GM18951 (cell line): ENCODE data around the gene GPC5.
"Not testable (repeated sequence)": the region's sequence is repeated elsewhere in the genome, so short reads cannot be mapped to it uniquely, and the experiment has no call there.

Experiments used
- POLR2A ChIP-seq: IDR thresholded peaks from 4 replicates; pipeline ENCODE4 v1.6.1; 2011; ENCODE audit warnings: mild to moderate bottlenecking; ENCODE audit not compliant: insufficient read length, insufficient read depth; ENCODE audit errors: extremely low read depth
- in situ Hi-C: fragments of 300-500 bp; cut with MboI; formaldehyde crosslinking; loops from one replicate; pipeline ENCODE4 v1.12.0; 2022; ENCODE audit warnings: low sequenced_read_pairs, mixed read lengths, inconsistent platforms; ENCODE audit not compliant: unreplicated experiment

The GPC5 gene

GRCh38 chr13:91655731-91656130 is 257.3 kb downstream of the GPC5 start:
- in situ Hi-C loops, result no loop called here
- no peak for TF ChIP-seq POLR2A

DNA sequence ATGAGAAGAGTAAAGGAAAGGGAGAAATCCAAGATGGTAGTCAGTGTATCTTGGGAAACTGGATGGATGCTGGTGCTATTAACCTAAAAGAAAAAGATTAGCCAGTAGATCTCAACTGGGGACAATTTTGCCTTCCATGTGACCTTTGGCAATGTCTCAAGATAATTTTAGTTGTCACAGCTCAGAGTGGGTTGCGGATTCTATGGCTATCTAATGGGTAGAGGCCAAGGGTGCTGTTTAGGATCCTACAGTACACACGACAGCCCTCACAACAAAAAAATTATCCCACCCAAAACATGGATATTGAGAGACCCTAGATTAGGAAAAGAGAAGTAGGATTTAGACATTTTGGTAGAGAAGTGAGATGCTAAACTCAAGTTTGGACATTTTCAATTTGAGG is 258.9 kb downstream of the GPC5 start:
- in situ Hi-C loops, result no loop called here

DNA sequence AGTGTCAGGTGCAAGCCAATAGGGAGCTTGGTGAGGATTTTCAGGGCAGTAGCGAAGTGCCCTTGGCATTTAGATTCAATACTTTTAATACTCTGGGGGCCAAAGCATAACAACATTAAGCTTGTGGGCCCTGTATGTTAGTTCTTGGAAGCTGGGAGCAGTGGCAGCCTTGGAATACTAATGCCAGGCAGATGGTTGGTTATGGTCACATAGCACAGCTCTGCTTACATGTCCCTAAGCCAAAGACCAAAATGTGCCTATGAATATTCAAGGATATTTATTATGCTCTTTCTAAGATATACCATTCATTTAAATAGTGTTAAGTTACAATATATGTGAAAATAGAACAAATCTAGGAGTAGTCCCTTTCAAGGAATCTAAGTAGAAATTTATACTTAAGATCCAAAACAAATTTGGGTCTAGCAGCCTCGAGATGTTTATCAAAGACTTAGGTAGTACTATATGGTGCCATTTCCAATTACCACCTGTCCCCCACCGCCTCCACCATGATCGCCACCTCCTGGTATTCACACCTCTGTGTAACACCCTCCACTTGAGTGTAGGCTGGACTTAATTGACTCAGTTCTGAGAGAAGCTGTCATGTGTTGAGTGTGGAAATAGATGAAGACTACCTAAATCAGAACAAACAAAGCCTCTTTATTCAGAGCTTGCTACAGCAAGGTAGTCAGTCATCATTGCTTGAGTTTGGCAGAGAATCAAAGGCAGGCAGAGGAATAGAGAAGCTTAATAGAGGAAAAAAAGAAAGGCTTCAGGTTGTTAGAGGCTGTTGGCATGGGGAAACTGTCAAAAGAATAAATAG is 261.0 kb downstream of the GPC5 start:
- TF ChIP-seq POLR2A, result no peak
- in situ Hi-C loops, result no loop called here

More for the DNA sequence above, 258.9 kb downstream of the GPC5 start:
- no peak for TF ChIP-seq POLR2A

- no peak for TF ChIP-seq POLR2A
- in situ Hi-C loops, result no loop called here
Observed at GRCh38 chr13:91660076-91660415, 261.6 kb downstream of the GPC5 start.

GRCh38 chr13:91661692-91662490 is 263.5 kb downstream of the GPC5 start:
- no peak for TF ChIP-seq POLR2A
- in situ Hi-C loops, result no loop called here

- no peak for TF ChIP-seq POLR2A
- in situ Hi-C loops, result no loop called here
Observed at GRCh38 chr13:91664039-91664438, 265.6 kb downstream of the GPC5 start.

- no peak for TF ChIP-seq POLR2A
- in situ Hi-C loops, result no loop called here
Observed at GRCh38 chr13:91667486-91667885, 269.1 kb downstream of the GPC5 start.

- in situ Hi-C loops, result no loop called here
- TF ChIP-seq POLR2A, result no peak
Observed at GRCh38 chr13:91668866-91669495, 270.6 kb downstream of the GPC5 start.

- in situ Hi-C loops, result not testable (repeated sequence)
Observed at GRCh38 chr13:91674347-91674746, 275.9 kb downstream of the GPC5 start.

GRCh38 chr13:91684746-91685145 is 286.3 kb downstream of the GPC5 start:
- TF ChIP-seq POLR2A, result no peak
- in situ Hi-C loops, result no loop called here

DNA sequence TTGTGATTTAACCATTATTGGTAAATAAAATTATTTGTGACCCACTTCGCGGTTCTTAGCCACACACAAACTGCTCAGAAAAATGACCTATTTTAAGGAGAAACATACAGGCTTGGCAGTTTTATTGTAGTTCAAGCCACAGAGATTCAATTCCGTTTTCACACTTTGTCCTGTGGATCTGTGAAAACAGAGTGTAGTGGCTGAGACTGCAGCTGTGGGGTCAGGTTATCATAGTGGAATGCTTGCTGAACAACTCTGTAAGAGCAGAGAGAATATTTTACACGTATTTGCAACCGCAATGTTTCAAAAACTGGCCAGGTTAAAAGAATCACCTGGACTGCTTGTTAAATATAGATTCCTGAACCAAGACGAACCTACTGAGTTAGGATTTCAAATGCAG is 292.5 kb downstream of the GPC5 start:
- in situ Hi-C loops, result no loop called here
- TF ChIP-seq POLR2A, result no peak

- in situ Hi-C loops, result no loop called here
- TF ChIP-seq POLR2A, result no peak
Observed at GRCh38 chr13:91693466-91693865, 295.0 kb downstream of the GPC5 start.

- in situ Hi-C loops, result no loop called here
- no peak for TF ChIP-seq POLR2A
Observed at GRCh38 chr13:91698308-91698707, 299.9 kb downstream of the GPC5 start.

GRCh38 chr13:91698767-91699166 is 300.3 kb downstream of the GPC5 start:
- in situ Hi-C loops, result no loop called here
- no peak for TF ChIP-seq POLR2A

DNA sequence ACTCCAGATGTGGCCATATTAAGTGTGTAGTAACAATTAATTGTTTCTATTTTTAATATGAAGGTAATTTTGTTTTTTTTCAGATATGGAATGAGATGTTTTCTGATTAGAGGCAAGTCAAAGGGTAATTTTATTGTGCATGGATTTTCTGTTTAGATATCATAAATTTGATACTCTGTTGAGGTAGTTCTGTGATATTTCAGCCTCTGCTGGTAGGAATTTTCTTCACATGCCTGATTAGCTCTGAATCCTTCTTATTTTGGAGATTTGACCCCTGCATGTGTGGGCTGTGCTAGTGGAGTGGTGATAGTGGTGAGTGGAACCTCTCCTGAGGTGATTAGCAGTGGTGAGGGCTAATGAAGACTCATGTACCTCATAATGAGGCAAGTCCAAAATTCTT is 301.4 kb downstream of the GPC5 start:
- in situ Hi-C loops, result no loop called here
- no peak for TF ChIP-seq POLR2A
